Endothelial cell of umbilical vein (primary cell): Measurements from ENCODE around the gene MXD4. TPM values are rescaled to one million over a fixed set of nuclear protein-coding genes. Genes with fewer than 3 reads are reported as not detected.

Experiments
- BruUV-seq: library from RNA; stranded (reverse); fragments of 400-500 nt; replicated peaks from 2 replicates; lab custom pipeline; 2021; lab: Mats Ljungman, UMichigan
- CTCF ChIA-PET: fragments of 300-600, 350-600 bp; sonication (Branson Sonifier 250); formaldehyde crosslinking; loops from one replicate; lab custom pipeline; 2021; ENCODE audit warnings: antibody characterized with exemption, inconsistent platforms; lab: Charles Lee
- POLR2A ChIA-PET: fragments of 300-600, 350-600 bp; sonication (Branson Sonifier 250); formaldehyde crosslinking; loops from one replicate; lab custom pipeline; 2021; ENCODE audit warnings: antibody characterized with exemption, inconsistent platforms; lab: Charles Lee
- DNase-seq: peaks from one replicate; pipeline ENCODE4 v3.0.0-alpha.2; 2011; ENCODE audit warnings: low read depth, low spot score
- FAIRE-seq: peaks from 2 replicates; lab custom pipeline; 2011; peaks lifted over from hg19 to GRCh38; lab: Jason Lieb, UNC
- H2AFZ ChIP-seq: 2 replicates; pipeline ENCODE4 v1.6.0; 2012; ENCODE audit warnings: low read depth, low read length, control low read depth, inconsistent platforms
- H3K27ac ChIP-seq: 2 replicates; pipeline ENCODE4 v1.5.1; 2011; ENCODE audit warnings: low read depth, mild to moderate bottlenecking, control low read depth, low read length, moderate library complexity; ENCODE audit not compliant: insufficient read depth
- H3K27me3 ChIP-seq, 2 experiments: 2 replicates each; pipeline versions ENCODE4 v1.6.0 to v1.6.1; 2011; ENCODE audit warnings: low read length in 2 of 2, mixed read lengths in 1 of 2; ENCODE audit not compliant: control insufficient read depth in 2 of 2, insufficient read depth in 2 of 2
- H3K36me3 ChIP-seq, 2 experiments: 2 replicates in 1 of 2; 3 replicates in 1 of 2; pipeline ENCODE4 v1.5.1; 2011; ENCODE audit warnings: low read length in 2 of 2, mild to moderate bottlenecking in 1 of 2, moderate library complexity in 1 of 2; ENCODE audit not compliant: control insufficient read depth in 2 of 2, insufficient read depth in 2 of 2; ENCODE audit errors: extremely low read depth in 1 of 2
- H3K4me1 ChIP-seq: 3 replicates; pipeline ENCODE4 v1.5.1; 2011; ENCODE audit warnings: mild to moderate bottlenecking, low read length; ENCODE audit not compliant: control insufficient read depth, insufficient read depth; ENCODE audit errors: extremely low read depth
- H3K4me2 ChIP-seq: 2 replicates; pipeline ENCODE4 v1.6.1; 2011; ENCODE audit warnings: low read length, control low read depth, mixed read lengths; ENCODE audit not compliant: insufficient read depth
- H3K4me3 ChIP-seq, 3 experiments: fragments of 200-600 bp in 1 of 3; sonication (generic), shearing (Covaris generic) in 1 of 3; replicated peaks in 1 of 3; 2 replicates each; pipeline ENCODE4 v1.5.1; 2011 to 2016; ENCODE audit warnings: control low read depth in 3 of 3, low read length in 3 of 3, mild to moderate bottlenecking in 2 of 3, inconsistent platforms in 1 of 3, low read depth in 1 of 3, moderate library complexity in 1 of 3; ENCODE audit not compliant: insufficient read depth in 1 of 3
- H3K79me2 ChIP-seq: 2 replicates; pipeline ENCODE4 v1.6.0; 2012; ENCODE audit warnings: low read length, inconsistent platforms; ENCODE audit not compliant: control insufficient read depth, insufficient read depth
- H3K9ac ChIP-seq: replicated peaks from 2 replicates; pipeline ENCODE3; 2011; ENCODE audit warnings: low read length, control low read depth; ENCODE audit not compliant: insufficient read depth; ENCODE audit errors: extremely low read depth
- H3K9me1 ChIP-seq: replicated peaks from 3 replicates; pipeline ENCODE4 v1.6.0; 2011; ENCODE audit warnings: mild to moderate bottlenecking, low read length; ENCODE audit not compliant: control insufficient read depth, insufficient read depth; ENCODE audit errors: extremely low read depth
- H3K9me3 ChIP-seq: replicated peaks from 2 replicates; pipeline ENCODE4 v1.5.1; 2012; ENCODE audit warnings: low read length, inconsistent platforms; ENCODE audit not compliant: control insufficient read depth, insufficient read depth
- H4K20me1 ChIP-seq: replicated peaks from 2 replicates; pipeline ENCODE3; 2011; ENCODE audit warnings: mild to moderate bottlenecking, low read length; ENCODE audit not compliant: control insufficient read depth, insufficient read depth; ENCODE audit errors: extremely low read depth
- FOS ChIP-seq: IDR thresholded peaks from 2 replicates; pipeline ENCODE4 v1.6.1; 2011; ENCODE audit warnings: mild to moderate bottlenecking, low read length, moderate library complexity, borderline replicate concordance; ENCODE audit not compliant: insufficient read depth
- MYC ChIP-seq: IDR thresholded peaks from one replicate; pipeline ENCODE4 v1.6.1; 2011; ENCODE audit warnings: mild to moderate bottlenecking, low read depth, low read length
- POLR2A ChIP-seq: IDR thresholded peaks from 2 replicates; pipeline ENCODE4 v1.6.1; 2012; ENCODE audit warnings: low read depth, mild to moderate bottlenecking, control low read depth, low read length
- POLR2AphosphoS5 ChIP-seq: IDR thresholded peaks from 2 replicates; pipeline ENCODE4 v1.6.1; 2012; ENCODE audit warnings: low read depth, mild to moderate bottlenecking, control low read depth, low read length, moderate library complexity; ENCODE audit not compliant: insufficient read depth
- dilution Hi-C: fragments of 300-500 bp; cut with MboI; formaldehyde crosslinking; loops from one replicate; pipeline ENCODE4 v1.15.0; 2019; ENCODE audit warnings: low sequenced_read_pairs; ENCODE audit not compliant: extremely low pct_ligation_motif_present
- intact Hi-C: fragments of 100-400 bp; cut with micrococcal nuclease; formaldehyde crosslinking; loops from one replicate; pipeline ENCODE4 v1.10.0; 2022
- polyA plus RNA-seq, 4 experiments: library from polyadenylated mRNA; depleted of rRNA in 3 of 4; stranded (reverse) in 3 of 4; unstranded in 1 of 4; fragments of >200 nt; gene quantifications; 2 replicates each; pipeline versions ENCODE4 v1.2.1 to v1.2.3, GENCODE V29; 2011 to 2012; ENCODE audit warnings: missing spikeins in 1 of 4
- total RNA-seq: library from RNA; stranded (reverse); gene quantifications from 2 replicates; pipeline ENCODE4 v1.2.3, GENCODE V29; 2021
- TF ChIP-seq, protein P1 (sequence below): IDR thresholded peaks from 2 replicates; pipeline ENCODE4 v1.6.1; 2011; ENCODE audit not compliant: insufficient read depth, insufficient read length
- TF ChIP-seq, protein P2 (sequence below), 2 donors: IDR thresholded peaks; 1 replicate in 1 of 2; 2 replicates in 1 of 2; pipeline ENCODE4 v1.5.1; 2011; ENCODE audit warnings: low read length in 2 of 2, mild to moderate bottlenecking in 2 of 2, moderate library complexity in 2 of 2, control low read depth in 1 of 2, inconsistent platforms in 1 of 2, low read depth in 1 of 2; ENCODE audit not compliant: insufficient read depth in 1 of 2; ENCODE audit errors: extremely low read depth in 1 of 2

MXD4 gene
- total and polyA plus RNA-seq, 2 donors (not counting 3 experiments of a cell fraction or from before 2014, with no cell fraction given), result 62.7 to 74.1 TPM

DNA sequence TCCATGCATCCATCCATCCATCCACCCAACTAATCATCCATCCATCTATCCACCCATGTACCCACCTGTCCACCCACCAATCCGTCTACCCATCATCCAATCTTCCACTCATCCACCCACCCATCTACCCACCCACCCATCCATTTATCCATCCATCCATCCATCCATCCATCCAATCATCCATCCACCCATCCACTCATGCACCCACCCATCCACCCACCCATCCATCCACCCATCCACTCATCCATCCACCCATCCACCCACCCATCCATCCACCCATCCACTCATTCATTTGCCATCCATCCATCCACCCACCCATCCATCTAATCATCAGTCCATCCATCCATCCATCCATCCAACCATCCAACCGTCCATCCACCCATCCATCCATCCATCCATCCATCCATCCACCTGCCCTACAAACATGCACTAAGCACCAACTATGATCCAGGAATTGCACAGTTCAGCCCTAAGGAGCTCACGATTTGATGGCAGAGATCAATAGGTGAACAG lies 21.3 kb upstream of the MXD4 start:
- H3K9me3 ChIP-seq, result no peaks in the 10 kb centered on the region
- H3K27me3 ChIP-seq, result no peaks in the 10 kb centered on the region
- H3K79me2 ChIP-seq, result no peaks in the 10 kb centered on the region
- peaks cover 13% of the 10 kb centered on the region for H3K4me1 ChIP-seq
- BruUV-seq, result no TSS peak
- no peak overlapping the region for H3K4me2 ChIP-seq
- intact Hi-C loops (no loop called here), dilution Hi-C loops (no loop called here)
- H4K20me1 ChIP-seq, result no peaks in the 10 kb centered on the region
- ChIA-PET CTCF (no interaction called here), POLR2A (no interaction called here)
- no peak overlapping the region for H3K4me3 ChIP-seq
- H3K9me1 ChIP-seq, result no peaks in the 10 kb centered on the region
- no peak overlapping the region for H2AFZ ChIP-seq
- H3K27ac ChIP-seq, result no peak overlapping the region
- FAIRE-seq (no peak), DNase-seq (no peak)
- H3K9ac ChIP-seq, result no peak overlapping the region
- no peaks in the 10 kb centered on the region for H3K36me3 ChIP-seq
- TF ChIP-seq POLR2A (no peak), POLR2AphosphoS5 (no peak)
- TF ChIP-seq, protein P1, sequence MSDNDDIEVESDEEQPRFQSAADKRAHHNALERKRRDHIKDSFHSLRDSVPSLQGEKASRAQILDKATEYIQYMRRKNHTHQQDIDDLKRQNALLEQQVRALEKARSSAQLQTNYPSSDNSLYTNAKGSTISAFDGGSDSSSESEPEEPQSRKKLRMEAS, result no peak

DNA sequence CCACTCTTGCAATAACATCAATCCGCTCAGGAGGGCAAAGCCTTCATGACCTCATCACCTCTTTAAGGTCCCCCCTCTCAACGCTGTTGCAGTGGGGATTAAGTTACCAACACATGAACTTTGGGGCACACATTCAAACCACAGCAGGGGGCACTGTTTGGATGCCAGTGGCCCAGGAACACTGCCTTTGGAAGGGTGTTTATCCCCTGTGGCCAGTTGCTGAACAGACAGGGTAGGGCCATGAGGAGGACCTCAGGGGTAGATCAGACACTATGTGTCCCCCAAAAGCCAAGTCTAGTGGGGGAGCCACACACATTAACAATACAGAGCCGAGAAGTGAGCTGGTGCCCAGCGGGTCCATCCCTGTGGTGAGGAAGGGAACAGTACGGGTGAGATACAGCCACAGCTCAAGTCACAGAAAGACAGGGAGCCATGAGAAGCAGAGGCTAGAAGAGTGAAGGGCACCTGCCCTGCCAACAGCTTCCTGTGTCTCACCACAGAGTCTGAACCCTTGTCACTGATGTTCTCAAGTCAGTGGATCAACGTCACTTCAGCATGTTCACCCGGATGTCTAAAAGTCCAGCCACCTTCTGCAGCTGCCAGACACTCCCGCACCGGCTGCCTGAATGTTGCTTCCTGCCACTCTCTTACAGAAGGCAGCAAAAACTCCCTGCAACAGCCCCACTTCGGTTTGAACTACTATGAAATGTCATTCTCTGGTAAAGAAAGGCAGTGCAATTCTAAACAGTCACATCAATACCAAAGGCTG lies 19.9 kb upstream of the MXD4 start:
- no peaks in the 10 kb centered on the region for H4K20me1 ChIP-seq
- no peaks in the 10 kb centered on the region for H3K9me1 ChIP-seq
- intact Hi-C loops (no loop called here), dilution Hi-C loops (no loop called here)
- no peak overlapping the region for H3K4me2 ChIP-seq
- no peaks in the 10 kb centered on the region for H3K27me3 ChIP-seq
- FAIRE-seq (no peak), DNase-seq (no peak)
- POLR2A ChIA-PET, result no interaction called here
- no peak overlapping the region for H3K4me3 ChIP-seq
- no peaks in the 10 kb centered on the region for H3K9me3 ChIP-seq
- no peak overlapping the region for H2AFZ ChIP-seq
- H3K27ac ChIP-seq, result no peak overlapping the region
- no TSS peak for BruUV-seq
- no peak overlapping the region for H3K9ac ChIP-seq
- H3K4me1 ChIP-seq, result peaks cover 13% of the 10 kb centered on the region
- CTCF ChIA-PET, result interaction anchor here (1.0 to 1.1 kb wide), 2 partner anchors 62 to 160 kb away, joined by 3 read pairs; no protein-coding TSS in a partner anchor
- no peaks in the 10 kb centered on the region for H3K79me2 ChIP-seq
- TF ChIP-seq, protein P2, sequence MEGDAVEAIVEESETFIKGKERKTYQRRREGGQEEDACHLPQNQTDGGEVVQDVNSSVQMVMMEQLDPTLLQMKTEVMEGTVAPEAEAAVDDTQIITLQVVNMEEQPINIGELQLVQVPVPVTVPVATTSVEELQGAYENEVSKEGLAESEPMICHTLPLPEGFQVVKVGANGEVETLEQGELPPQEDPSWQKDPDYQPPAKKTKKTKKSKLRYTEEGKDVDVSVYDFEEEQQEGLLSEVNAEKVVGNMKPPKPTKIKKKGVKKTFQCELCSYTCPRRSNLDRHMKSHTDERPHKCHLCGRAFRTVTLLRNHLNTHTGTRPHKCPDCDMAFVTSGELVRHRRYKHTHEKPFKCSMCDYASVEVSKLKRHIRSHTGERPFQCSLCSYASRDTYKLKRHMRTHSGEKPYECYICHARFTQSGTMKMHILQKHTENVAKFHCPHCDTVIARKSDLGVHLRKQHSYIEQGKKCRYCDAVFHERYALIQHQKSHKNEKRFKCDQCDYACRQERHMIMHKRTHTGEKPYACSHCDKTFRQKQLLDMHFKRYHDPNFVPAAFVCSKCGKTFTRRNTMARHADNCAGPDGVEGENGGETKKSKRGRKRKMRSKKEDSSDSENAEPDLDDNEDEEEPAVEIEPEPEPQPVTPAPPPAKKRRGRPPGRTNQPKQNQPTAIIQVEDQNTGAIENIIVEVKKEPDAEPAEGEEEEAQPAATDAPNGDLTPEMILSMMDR (IDR thresholded peaks at IDR 0.05; ENCODE audit: extremely low read depth in 1 of 2, insufficient read depth in 1 of 2, low read depth in 1 of 2, low read length in 2 of 2), result peak in 1 of 2 donors; percentile 21
- no peak for TF ChIP-seq MYC
- TF ChIP-seq FOS, result no peak
- no peaks in the 10 kb centered on the region for H3K36me3 ChIP-seq
